HG02938 (cell line): ENCODE measurements around the gene SAMD9L.
"Not testable (repeated sequence)": the region's sequence is repeated elsewhere in the genome, so short reads cannot be mapped to it uniquely, and the experiment has no call there.

Experiments
- ATAC-seq: cut with Tn5 transposase; IDR thresholded peaks from one replicate; pipeline ENCODE4 v1.9.1; 2021; ENCODE audit warnings: mild to moderate bottlenecking, moderate library complexity; ENCODE audit not compliant: unreplicated experiment

Gene SAMD9L

GRCh38 chr7:93146472-93147141, 1.6 kb downstream of the SAMD9L start:
- peak; percentile 45 for ATAC-seq

- no peak for ATAC-seq
Observed at GRCh38 chr7:93146036-93146435, 2.1 kb downstream of the SAMD9L start.

DNA sequence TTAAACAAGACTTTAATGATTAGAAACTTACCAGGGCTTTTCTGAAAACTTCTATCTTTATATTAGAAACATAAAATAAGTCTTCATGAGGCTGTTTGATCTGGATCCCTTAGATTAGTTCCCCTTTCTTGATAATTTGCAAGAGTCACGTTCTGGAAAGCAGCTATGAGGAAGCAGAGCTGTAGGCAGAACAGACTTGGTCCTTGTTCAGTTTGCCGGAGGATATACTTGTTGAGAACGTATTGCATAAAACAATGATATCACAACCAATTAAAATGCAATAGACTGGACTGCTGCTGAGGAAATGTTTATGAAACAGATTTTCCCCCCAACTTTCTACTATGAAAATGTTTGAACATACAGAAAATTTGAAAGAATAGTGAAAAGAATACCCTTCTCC, 2.8 kb downstream of the SAMD9L start:
- ATAC-seq, result no peak

GRCh38 chr7:93142127-93142526, 6.1 kb downstream of the SAMD9L start:
- no peak for ATAC-seq

DNA sequence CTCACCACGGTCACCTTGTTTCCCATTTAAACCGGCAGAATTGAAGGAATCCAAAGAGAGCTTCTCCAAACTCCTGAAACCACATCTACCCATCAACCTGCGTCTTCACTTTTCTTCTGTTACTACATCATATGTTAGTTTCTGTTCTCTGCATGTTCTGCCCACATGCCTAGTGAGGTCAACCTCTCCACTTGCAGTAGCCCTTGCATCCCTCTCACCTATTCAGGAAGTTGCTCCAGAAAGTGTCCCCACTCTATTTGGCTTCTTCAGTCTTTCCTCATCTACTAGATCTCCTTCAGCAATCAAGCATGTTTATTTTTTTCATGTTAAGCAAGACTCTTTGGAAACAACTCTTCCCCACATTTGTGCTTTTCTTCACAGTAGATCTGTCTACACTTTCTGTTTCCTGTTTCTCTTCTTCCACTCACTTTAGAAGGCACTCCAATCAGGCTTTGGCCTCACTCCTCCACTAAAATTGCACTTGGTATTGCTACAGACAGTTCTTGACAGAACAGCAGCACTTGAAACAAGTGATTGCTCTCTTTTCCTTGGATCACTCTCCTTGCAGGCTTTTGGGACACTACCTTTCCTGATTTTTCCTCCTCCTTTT, 7.5 kb downstream of the SAMD9L start:
- ATAC-seq, result no peak

GRCh38 chr7:93138576-93138975, 9.6 kb downstream of the SAMD9L start:
- no peak for ATAC-seq

- ATAC-seq, result no peak
Observed at GRCh38 chr7:93133005-93133404, 15.2 kb downstream of the SAMD9L start.

DNA sequence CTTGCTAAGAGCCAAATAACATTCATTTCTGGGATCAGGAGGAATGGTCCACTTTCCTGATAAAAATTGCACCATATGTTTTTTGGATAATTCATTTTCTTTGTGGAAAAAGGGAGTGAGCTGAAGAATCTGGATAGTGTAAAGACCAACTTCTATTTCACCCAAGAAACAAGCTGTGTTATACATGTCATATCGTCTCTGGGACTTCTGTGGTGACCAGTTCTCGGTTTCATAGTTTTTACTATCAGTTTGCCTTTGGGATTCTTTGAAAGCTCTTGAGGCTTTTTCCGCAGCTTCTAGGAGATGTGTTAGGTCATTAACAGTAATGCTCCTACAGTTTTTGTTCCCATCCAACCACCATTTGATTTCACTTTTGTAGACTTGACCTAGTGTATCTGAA, 16.0 kb downstream of the SAMD9L start:
- ATAC-seq, result no peak

GRCh38 chr7:93126954-93127353, 21.2 kb downstream of the SAMD9L start:
- ATAC-seq, result not testable (repeated sequence)

- not testable (repeated sequence) for ATAC-seq
Observed at GRCh38 chr7:93123532-93123931, 24.7 kb downstream of the SAMD9L start.

GRCh38 chr7:93120592-93121549, 27.3 kb downstream of the SAMD9L start:
- no peak for ATAC-seq

- ATAC-seq, result no peak
Observed at GRCh38 chr7:93119191-93119905, 28.8 kb downstream of the SAMD9L start.

GRCh38 chr7:93117852-93118530, 30.2 kb downstream of the SAMD9L start, which contains the start of gene SAMD9:
SAMD9 (minus strand) TSS chr7:93117979; CDS start chr7:93106097, 11,882 bp downstream.
- ATAC-seq, result peak; percentile 100

DNA sequence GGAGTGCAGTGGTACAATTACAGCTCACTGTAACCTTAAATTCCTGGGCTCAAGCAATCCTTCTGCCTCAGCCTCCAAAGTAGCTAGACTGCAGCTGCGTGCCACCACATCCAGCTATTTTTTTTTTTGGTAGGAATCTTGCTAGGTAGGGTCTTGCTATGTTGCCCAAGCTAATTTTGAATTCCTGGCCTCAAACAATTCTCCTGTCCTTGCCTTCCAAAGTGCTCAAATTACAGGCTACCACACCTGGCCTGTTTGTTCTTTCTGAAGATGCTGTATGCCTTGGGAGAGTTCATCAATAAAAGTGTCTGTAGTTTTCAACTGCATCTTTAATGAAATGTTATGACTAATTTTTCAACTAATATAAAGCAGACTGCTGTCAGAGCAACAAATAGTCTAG, 30.9 kb downstream of the SAMD9L start:
- no peak for ATAC-seq

DNA sequence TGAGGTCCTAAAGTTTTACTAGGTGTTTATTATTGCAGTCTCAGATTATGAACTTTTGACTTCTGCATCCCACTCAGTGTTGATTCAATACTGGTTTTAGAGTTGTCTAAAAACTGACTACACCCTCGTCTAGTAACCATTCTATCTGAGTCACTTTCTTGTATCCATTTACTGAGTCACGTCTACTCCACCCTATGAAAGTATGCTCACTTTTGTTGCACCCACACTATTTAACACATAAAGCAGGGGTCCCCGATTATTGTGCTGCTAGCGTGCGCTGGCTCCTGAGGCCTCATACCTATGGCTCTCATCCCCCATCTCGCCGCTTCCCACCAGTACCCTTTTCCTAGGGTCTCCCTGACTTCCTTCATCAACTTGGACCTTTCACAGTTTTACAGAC, 32.4 kb downstream of the SAMD9L start:
- no peak for ATAC-seq

- ATAC-seq, result no peak
Observed at GRCh38 chr7:93108003-93108402, 40.2 kb downstream of the SAMD9L start.

GRCh38 chr7:93097388-93097787, 50.8 kb downstream of the SAMD9L start:
- ATAC-seq, result no peak

DNA sequence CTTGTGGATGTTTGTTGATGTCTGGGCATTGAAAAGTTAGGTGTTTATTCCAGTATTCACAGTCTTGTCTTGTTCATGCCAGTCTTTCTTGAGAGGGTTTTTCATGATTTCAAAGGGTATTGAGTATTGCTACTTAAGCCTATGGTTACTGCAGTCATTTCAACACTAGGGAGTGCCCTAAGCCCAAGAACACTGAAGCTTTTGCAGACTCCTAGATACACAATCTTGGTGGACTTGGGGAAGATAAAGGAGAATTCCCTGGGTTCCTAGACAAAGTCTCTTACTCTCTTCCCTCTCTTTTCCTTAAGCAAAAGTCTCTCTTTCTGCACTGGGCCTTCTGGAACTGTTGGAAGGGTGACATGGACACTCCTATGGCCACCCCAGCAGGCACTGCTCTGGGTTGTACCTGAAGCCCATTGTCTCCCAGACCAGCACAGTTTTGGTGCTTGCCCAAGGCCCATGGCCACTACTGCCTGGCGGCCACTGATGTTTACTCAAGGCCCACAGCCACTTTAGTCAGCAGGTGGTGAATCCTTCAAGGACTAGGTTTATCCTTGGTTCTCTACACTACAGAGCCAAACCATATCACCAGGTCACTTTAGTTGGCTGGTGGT, 55.3 kb downstream of the SAMD9L start:
- peak; percentile 82 for ATAC-seq
